ENCODE results near the gene NTRK2. TPM values are rescaled to one million over a fixed set of nuclear protein-coding genes. Genes with fewer than 3 reads are reported as not detected.

The NTRK2 gene
- polyA plus RNA-seq, 1 donor (not counting 4 experiments of a cell fraction or from before 2014, with no cell fraction given), result 0.08 TPM

DNA sequence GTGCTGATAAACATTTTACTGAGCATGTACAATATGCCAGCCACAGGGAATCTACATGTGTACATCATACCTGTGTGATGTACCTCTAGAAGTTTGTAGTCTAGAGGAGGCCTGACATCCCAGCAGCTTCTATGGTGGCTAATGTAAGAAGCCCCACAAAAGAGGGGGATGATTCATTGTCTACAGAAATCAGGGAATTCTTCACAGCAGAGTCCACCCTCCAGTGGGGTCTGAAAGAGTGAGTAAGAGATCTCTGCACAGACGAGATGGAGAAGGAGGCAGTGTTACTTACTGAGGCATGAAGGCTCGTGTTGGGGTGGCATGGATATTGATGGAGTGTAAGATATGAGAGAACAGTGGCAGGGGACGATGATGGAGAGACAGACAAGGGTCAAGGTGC is 103.0 kb downstream of the NTRK2 start:
- Histone ChIP-seq H3K4me3 (ENCODE audit: control insufficient read depth in 2 of 3, extremely low read depth in 1 of 3, insufficient read depth in 2 of 3, low read depth in 1 of 3, low read length in 3 of 3) (peak overlapping the region in 1 of 3 experiments; percentile 29), H3K9ac (ENCODE audit: control insufficient read depth, extremely low read depth, insufficient read depth, low read length) (no peak overlapping the region), H3K79me2 (ENCODE audit: control insufficient read depth, insufficient read depth, low read length) (no peaks in the 10 kb centered on the region), H3K9me1 (ENCODE audit: control insufficient read depth, extremely low read depth, insufficient read depth, low read length) (no peaks in the 10 kb centered on the region), H3K27ac (ENCODE audit: control insufficient read depth, insufficient read depth, low read length) (peak overlapping the region; percentile 45), H2AFZ (ENCODE audit: control insufficient read depth, low read length) (peak overlapping the region; percentile 13), H3K27me3 (ENCODE audit: control insufficient read depth, extremely low read depth, insufficient read depth, low read length) (no peaks in the 10 kb centered on the region), H3K9me3 (ENCODE audit: control insufficient read depth, low read depth, low read length) (no peaks in the 10 kb centered on the region), H3K4me1 (ENCODE audit: control insufficient read depth, extremely low read depth, insufficient read depth, low read length) (peaks cover 21% of the 10 kb centered on the region), H4K20me1 (ENCODE audit: control insufficient read depth, extremely low read depth, insufficient read depth, low read length) (no peaks in the 10 kb centered on the region), H3K36me3 (ENCODE audit: control insufficient read depth in 2 of 2, extremely low read depth in 1 of 2, insufficient read depth in 2 of 2, low read length in 2 of 2) (no peaks in the 10 kb centered on the region), H3K4me2 (ENCODE audit: control insufficient read depth, extremely low read depth, insufficient read depth, low read depth, low read length) (peak overlapping the region; percentile 56)
- DNase-seq (ENCODE audit: low read depth, low spot score), result peak; percentile 52
- TF ChIP-seq, protein P1, sequence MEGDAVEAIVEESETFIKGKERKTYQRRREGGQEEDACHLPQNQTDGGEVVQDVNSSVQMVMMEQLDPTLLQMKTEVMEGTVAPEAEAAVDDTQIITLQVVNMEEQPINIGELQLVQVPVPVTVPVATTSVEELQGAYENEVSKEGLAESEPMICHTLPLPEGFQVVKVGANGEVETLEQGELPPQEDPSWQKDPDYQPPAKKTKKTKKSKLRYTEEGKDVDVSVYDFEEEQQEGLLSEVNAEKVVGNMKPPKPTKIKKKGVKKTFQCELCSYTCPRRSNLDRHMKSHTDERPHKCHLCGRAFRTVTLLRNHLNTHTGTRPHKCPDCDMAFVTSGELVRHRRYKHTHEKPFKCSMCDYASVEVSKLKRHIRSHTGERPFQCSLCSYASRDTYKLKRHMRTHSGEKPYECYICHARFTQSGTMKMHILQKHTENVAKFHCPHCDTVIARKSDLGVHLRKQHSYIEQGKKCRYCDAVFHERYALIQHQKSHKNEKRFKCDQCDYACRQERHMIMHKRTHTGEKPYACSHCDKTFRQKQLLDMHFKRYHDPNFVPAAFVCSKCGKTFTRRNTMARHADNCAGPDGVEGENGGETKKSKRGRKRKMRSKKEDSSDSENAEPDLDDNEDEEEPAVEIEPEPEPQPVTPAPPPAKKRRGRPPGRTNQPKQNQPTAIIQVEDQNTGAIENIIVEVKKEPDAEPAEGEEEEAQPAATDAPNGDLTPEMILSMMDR (optimal IDR thresholded peaks at IDR 0.05 in 1 of 3, IDR thresholded peaks at IDR 0.05 in 1 of 3, conservative IDR thresholded peaks at IDR 0.05 in 1 of 3; ENCODE audit: extremely low read depth in 1 of 3, insufficient read depth in 2 of 3, low read length in 3 of 3), result no peak
- no peak for TF ChIP-seq EZH2 (IDR thresholded peaks at IDR 0.05; ENCODE audit: low read length)
- dilution Hi-C loops (cut with MboI; ENCODE audit: extremely low pct_ligation_motif_present, low sequenced_read_pairs), result no loop called here
- FAIRE-seq, result peak; percentile 83

DNA sequence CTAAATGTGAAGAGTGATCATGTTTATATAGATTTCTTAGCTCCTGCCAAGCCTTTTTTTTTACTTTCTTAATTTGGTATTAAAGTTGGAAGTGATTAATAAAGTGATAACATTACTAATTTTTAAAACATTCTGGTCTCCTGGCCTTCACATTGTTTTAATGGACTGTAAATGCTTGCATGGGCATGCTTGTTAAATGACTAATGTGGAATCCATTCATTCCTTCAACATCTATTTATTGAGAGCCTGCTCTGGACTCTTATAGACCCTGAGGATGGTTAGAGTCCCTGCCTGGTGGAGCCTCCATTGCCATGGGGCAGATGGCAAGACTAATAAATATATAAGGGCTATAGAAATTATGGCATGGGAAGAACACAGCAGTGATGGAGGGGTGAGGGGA is 103.5 kb downstream of the NTRK2 start:
- DNase-seq (ENCODE audit: low read depth, low spot score) (peak; percentile 63), FAIRE-seq (peak; percentile 67)
- dilution Hi-C loops (cut with MboI; ENCODE audit: extremely low pct_ligation_motif_present, low sequenced_read_pairs), result no loop called here

More for the DNA sequence above, 103.5 kb downstream of the NTRK2 start:
- H3K4me2 ChIP-seq (ENCODE audit: control insufficient read depth, extremely low read depth, insufficient read depth, low read depth, low read length), result peak overlapping the region; percentile 56
- H3K9me3 ChIP-seq (ENCODE audit: control insufficient read depth, low read depth, low read length), result no peaks in the 10 kb centered on the region
- H3K4me1 ChIP-seq (ENCODE audit: control insufficient read depth, extremely low read depth, insufficient read depth, low read length), result peaks cover 21% of the 10 kb centered on the region
- no peaks in the 10 kb centered on the region for H3K9me1 ChIP-seq (ENCODE audit: control insufficient read depth, extremely low read depth, insufficient read depth, low read length)
- no peak overlapping the region for H2AFZ ChIP-seq (ENCODE audit: control insufficient read depth, low read length)
- H4K20me1 ChIP-seq (ENCODE audit: control insufficient read depth, extremely low read depth, insufficient read depth, low read length), result no peaks in the 10 kb centered on the region
- H3K4me3 ChIP-seq (ENCODE audit: control insufficient read depth in 2 of 3, extremely low read depth in 1 of 3, insufficient read depth in 2 of 3, low read depth in 1 of 3, low read length in 3 of 3), result peak overlapping the region in 1 of 3 experiments; percentile 29
- H3K27ac ChIP-seq (ENCODE audit: control insufficient read depth, insufficient read depth, low read length), result peak overlapping the region; percentile 45
- H3K27me3 ChIP-seq (ENCODE audit: control insufficient read depth, extremely low read depth, insufficient read depth, low read length), result no peaks in the 10 kb centered on the region
- H3K9ac ChIP-seq (ENCODE audit: control insufficient read depth, extremely low read depth, insufficient read depth, low read length), result no peak overlapping the region
- TF ChIP-seq EZH2 (IDR thresholded peaks at IDR 0.05; ENCODE audit: low read length), result no peak
- TF ChIP-seq, protein P1 (optimal IDR thresholded peaks at IDR 0.05 in 1 of 3, IDR thresholded peaks at IDR 0.05 in 1 of 3, conservative IDR thresholded peaks at IDR 0.05 in 1 of 3; ENCODE audit: extremely low read depth in 1 of 3, insufficient read depth in 2 of 3, low read length in 3 of 3), result no peak
- H3K79me2 ChIP-seq (ENCODE audit: control insufficient read depth, insufficient read depth, low read length), result no peaks in the 10 kb centered on the region
- H3K36me3 ChIP-seq (ENCODE audit: control insufficient read depth in 2 of 2, extremely low read depth in 1 of 2, insufficient read depth in 2 of 2, low read length in 2 of 2), result no peaks in the 10 kb centered on the region
